ENCODE data around the gene NDUFS1. TPM values are rescaled to one million over a fixed set of nuclear protein-coding genes. Genes with fewer than 3 reads are reported as not detected.
"Not testable (repeated sequence)": the region's sequence is repeated elsewhere in the genome, so short reads cannot be mapped to it uniquely, and the experiment has no call there.

NDUFS1 gene
- total and polyA plus RNA-seq, 9 of the 15 experiments (the other 6 are each of a cell fraction or from before 2014, with no cell fraction given), result 75.0 to 130 (median 91.5) TPM

GRCh38 chr2:206080927-206081326 lies 78.3 kb downstream of the NDUFS1 start:
- no peak overlapping the region for H3K4me2 ChIP-seq (ENCODE audit: insufficient read depth, low read length)
- no peak overlapping the region for H3K27ac ChIP-seq (ENCODE audit: extremely low read depth, low read depth, low read length)
- no peak overlapping the region for H3K4me3 ChIP-seq
- no peak overlapping the region for H3K9ac ChIP-seq (ENCODE audit: insufficient read depth in 1 of 2, low read depth in 2 of 2, low read length in 2 of 2)
- peaks cover 3 to 4% of the 10 kb centered on the region in 2 experiments; a peak in 3 of 5 replicates for H3K4me1 ChIP-seq (replicated peaks in 1 of 2; ENCODE audit: control insufficient read depth in 2 of 2, insufficient read depth in 2 of 2, low read length in 2 of 2)
- no TSS peak for BruUV-seq (replicated peaks)
- FAIRE-seq (no peak), DNase-seq (ENCODE audit: extremely low read depth in 1 of 4, low spot score in 3 of 4) (no peak), ATAC-seq (no peak)
- in situ Hi-C loops (cut with MboI) (no loop called here), intact Hi-C loops (cut with micrococcal nuclease) (no loop called here)
- H4K20me1 ChIP-seq (replicated peaks; ENCODE audit: control insufficient read depth, insufficient read depth, low read length), result no peaks in the 10 kb centered on the region
- POLR2A ChIA-PET, result interaction anchor here (1.4 kb wide), 1 partner anchor 9 kb away, joined by 4 read pairs; no protein-coding TSS in a partner anchor
- H3K9me3 ChIP-seq (replicated peaks; ENCODE audit: control insufficient read depth, insufficient read depth, low read depth, low read length), result no peaks in the 10 kb centered on the region
- no peaks in the 10 kb centered on the region for H3K36me3 ChIP-seq (ENCODE audit: control insufficient read depth, insufficient read depth, low read length)
- WGBS (ENCODE audit: insufficient coverage, low coverage, missing lambda C conversion rate), result 38% methylated on average over 4 of the region's 4 CpGs
- H2AFZ ChIP-seq (ENCODE audit: low read depth, low read length), result no peak overlapping the region
- no peaks in the 10 kb centered on the region for H3K27me3 ChIP-seq (ENCODE audit: control insufficient read depth in 2 of 2, insufficient read depth in 2 of 2, low read length in 2 of 2)
- TF ChIP-seq KDM1A (IDR thresholded peaks at IDR 0.05) (0 out of 4 replicates have a peak, but pooled peaks of 1 of the 2 experiments have one; percentile 12), TCF3 (CRISPR knock-in tag; IDR thresholded peaks at IDR 0.05) (no peak), BCOR (IDR thresholded peaks at IDR 0.05) (peak; percentile 65; the same call in 1 of the 2 replicates), TOE1 (IDR thresholded peaks at IDR 0.05; ENCODE audit: borderline replicate concordance) (no peak), TOE1 (CRISPR knock-in tag; IDR thresholded peaks at IDR 0.05; ENCODE audit: borderline replicate concordance, low read depth) (no peak)
- no peaks in the 10 kb centered on the region for H3K9me1 ChIP-seq (ENCODE audit: control insufficient read depth, insufficient read depth, low read length)
- peaks cover 81% of the 10 kb centered on the region for H3K79me2 ChIP-seq (ENCODE audit: control insufficient read depth, insufficient read depth, low read length)
- CTCF ChIA-PET (ENCODE audit: low intra/inter-chr PET ratio), result no interaction called here

- Histone ChIP-seq H3K79me2 (ENCODE audit: control insufficient read depth, insufficient read depth, low read length) (peaks cover 82% of the 10 kb centered on the region), H3K36me3 (ENCODE audit: control insufficient read depth, insufficient read depth, low read length) (no peaks in the 10 kb centered on the region), H3K27ac (ENCODE audit: extremely low read depth, low read depth, low read length) (no peak overlapping the region), H3K27me3 (ENCODE audit: control insufficient read depth in 2 of 2, insufficient read depth in 2 of 2, low read length in 2 of 2) (no peaks in the 10 kb centered on the region), H3K9me3 (replicated peaks; ENCODE audit: control insufficient read depth, insufficient read depth, low read depth, low read length) (no peaks in the 10 kb centered on the region), H3K4me1 (replicated peaks in 1 of 2; ENCODE audit: control insufficient read depth in 2 of 2, insufficient read depth in 2 of 2, low read length in 2 of 2) (peaks cover 3 to 4% of the 10 kb centered on the region in 2 experiments; a peak in 3 of 5 replicates), H3K4me2 (ENCODE audit: insufficient read depth, low read length) (no peak overlapping the region), H3K4me3 (no peak overlapping the region), H3K9me1 (ENCODE audit: control insufficient read depth, insufficient read depth, low read length) (no peaks in the 10 kb centered on the region), H2AFZ (ENCODE audit: low read depth, low read length) (no peak overlapping the region), H4K20me1 (replicated peaks; ENCODE audit: control insufficient read depth, insufficient read depth, low read length) (no peaks in the 10 kb centered on the region), H3K9ac (ENCODE audit: insufficient read depth in 1 of 2, low read depth in 2 of 2, low read length in 2 of 2) (no peak overlapping the region)
- FAIRE-seq, result no peak
- no peak for DNase-seq (ENCODE audit: extremely low read depth in 1 of 4, low spot score in 3 of 4)
- 82% methylated on average over 8 of the region's 9 CpGs for WGBS (ENCODE audit: insufficient coverage, low coverage, missing lambda C conversion rate)
- no TSS peak for BruUV-seq (replicated peaks)
- intact Hi-C loops (cut with micrococcal nuclease), result no loop called here
- ChIA-PET CTCF (ENCODE audit: low intra/inter-chr PET ratio) (no interaction called here), POLR2A (interaction anchor here (1.4 kb wide), 1 partner anchor 8 kb away, joined by 4 read pairs; no protein-coding TSS in a partner anchor)
- in situ Hi-C loops (cut with MboI), result no loop called here
- ATAC-seq, result no peak
- TF ChIP-seq ZBTB43 (CRISPR knock-in tag; IDR thresholded peaks at IDR 0.05), result no peak
- no peak for TF ChIP-seq ZNF75A (CRISPR knock-in tag; IDR thresholded peaks at IDR 0.05)
These were observed 79.4 kb downstream of the NDUFS1 start for GRCh38 chr2:206079699-206080465.

- H2AFZ ChIP-seq (ENCODE audit: low read depth, low read length); CTCF ChIA-PET (ENCODE audit: low intra/inter-chr PET ratio); BruUV-seq (replicated peaks); H3K27me3 ChIP-seq (ENCODE audit: control insufficient read depth in 2 of 2, insufficient read depth in 2 of 2, low read length in 2 of 2); H3K36me3 ChIP-seq (ENCODE audit: control insufficient read depth, insufficient read depth, low read length); H3K4me3 ChIP-seq; POLR2A ChIA-PET; H3K9me3 ChIP-seq (replicated peaks; ENCODE audit: control insufficient read depth, insufficient read depth, low read depth, low read length); ATAC-seq; H3K4me2 ChIP-seq (ENCODE audit: insufficient read depth, low read length); FAIRE-seq; H3K9ac ChIP-seq (ENCODE audit: insufficient read depth in 1 of 2, low read depth in 2 of 2, low read length in 2 of 2); DNase-seq (ENCODE audit: extremely low read depth in 1 of 4, low spot score in 3 of 4); H3K9me1 ChIP-seq (ENCODE audit: control insufficient read depth, insufficient read depth, low read length); H4K20me1 ChIP-seq (replicated peaks; ENCODE audit: control insufficient read depth, insufficient read depth, low read length); H3K27ac ChIP-seq (ENCODE audit: extremely low read depth, low read depth, low read length); intact Hi-C loops (cut with micrococcal nuclease); in situ Hi-C loops (cut with MboI); H3K4me1 ChIP-seq (replicated peaks in 1 of 2; ENCODE audit: control insufficient read depth in 2 of 2, insufficient read depth in 2 of 2, low read length in 2 of 2): not testable (repeated sequence)
- WGBS (ENCODE audit: insufficient coverage, low coverage, missing lambda C conversion rate), result 86% methylated on average over 4 of the region's 5 CpGs
- H3K79me2 ChIP-seq (ENCODE audit: control insufficient read depth, insufficient read depth, low read length), result peaks cover 80% of the 10 kb centered on the region
These were observed 81.4 kb downstream of the NDUFS1 start for GRCh38 chr2:206077879-206078278.

All from K562 (cell line).